Measurements from ENCODE around the gene COA5.

DNA sequence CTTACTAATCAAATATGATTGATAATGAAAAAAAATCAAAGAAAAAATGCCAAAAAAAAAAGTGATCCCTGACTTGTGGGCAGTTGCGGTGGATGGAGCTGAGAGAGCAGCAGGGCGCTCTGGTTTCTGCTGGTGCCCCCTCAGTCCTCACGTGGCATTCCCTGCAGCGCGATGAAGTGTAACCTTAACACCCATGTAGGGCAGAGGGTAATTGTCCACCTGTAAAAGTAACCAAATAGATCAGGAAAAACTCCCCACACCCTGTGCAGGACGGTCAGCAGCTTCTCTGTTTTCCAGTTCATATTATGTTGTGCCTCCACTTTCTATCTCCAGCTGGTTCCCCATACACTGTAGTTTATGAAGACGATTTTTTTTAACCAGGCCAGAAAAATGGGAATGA is 25.0 kb downstream of the COA5 start:
- TF ChIP-seq CTCF (IDR thresholded peaks at IDR 0.05; ENCODE audit: low read depth, low read length, missing input control) (no peak), TAF1 (conservative IDR thresholded peaks at IDR 0.05) (no peak), ZBTB33 (IDR thresholded peaks at IDR 0.05) (no peak), FOXA1 (IDR thresholded peaks at IDR 0.05) (no peak), GABPA (IDR thresholded peaks at IDR 0.05 in 1 of 2, conservative IDR thresholded peaks at IDR 0.05 in 1 of 2) (no peak), MAX (IDR thresholded peaks at IDR 0.05) (no peak)

Measured in liver (tissue), 3 donors.